ENCODE measurements around the gene UACA. TPM values are rescaled to one million over a fixed set of nuclear protein-coding genes. Genes with fewer than 3 reads are reported as not detected.
"Not testable (repeated sequence)": the region's sequence is repeated elsewhere in the genome, so short reads cannot be mapped to it uniquely, and the experiment has no call there.

Gene UACA
- total RNA-seq, 1 experiment from 2014 or later = 44.8 TPM

DNA sequence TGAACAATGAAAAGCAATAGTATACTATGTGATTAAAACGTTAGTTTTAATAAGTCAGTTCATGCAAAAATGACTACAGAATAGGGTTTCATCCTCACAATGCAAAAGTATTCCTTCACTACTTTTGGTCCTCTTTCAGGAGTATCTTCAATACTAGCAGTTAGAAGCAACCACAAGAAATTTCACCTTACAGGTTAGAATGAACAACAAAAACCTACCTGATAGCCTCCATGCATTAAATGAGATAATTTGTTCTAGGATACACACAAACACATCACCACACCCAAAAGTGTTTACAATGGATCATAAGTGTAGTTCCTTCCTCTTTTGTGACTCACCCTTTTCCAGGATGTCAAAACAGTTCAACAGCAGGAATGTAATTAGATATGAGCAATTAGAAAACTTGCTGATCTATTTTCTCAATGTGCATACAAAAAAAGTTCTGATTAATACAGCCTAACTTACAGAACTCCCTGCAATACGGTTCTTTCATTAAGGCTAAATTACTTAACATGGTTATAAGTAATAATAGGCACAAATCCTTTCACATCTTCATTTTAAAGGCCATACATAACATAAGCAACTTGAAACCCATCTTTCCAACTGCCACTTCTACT, 21.6 kb downstream of the UACA start:
- no peak for DNase-seq (ENCODE audit: low spot score)
- Mint-ChIP-seq H3K4me3 (no peak overlapping the region), H3K4me1 (peaks cover 21% of the 10 kb centered on the region), H3K27me3 (ENCODE audit: low read depth) (no peaks in the 10 kb centered on the region), H3K36me3 (no peaks in the 10 kb centered on the region), H3K9me3 (no peaks in the 10 kb centered on the region), H3K27ac (no peak overlapping the region)
- POLR2A ChIA-PET = no interaction called here
- CTCF ChIA-PET = no interaction called here
- no peak for TF ChIP-seq ELF4 (CRISPR knock-in tag; IDR thresholded peaks at IDR 0.05; ENCODE audit: low read depth)
- no peak for ATAC-seq

DNA sequence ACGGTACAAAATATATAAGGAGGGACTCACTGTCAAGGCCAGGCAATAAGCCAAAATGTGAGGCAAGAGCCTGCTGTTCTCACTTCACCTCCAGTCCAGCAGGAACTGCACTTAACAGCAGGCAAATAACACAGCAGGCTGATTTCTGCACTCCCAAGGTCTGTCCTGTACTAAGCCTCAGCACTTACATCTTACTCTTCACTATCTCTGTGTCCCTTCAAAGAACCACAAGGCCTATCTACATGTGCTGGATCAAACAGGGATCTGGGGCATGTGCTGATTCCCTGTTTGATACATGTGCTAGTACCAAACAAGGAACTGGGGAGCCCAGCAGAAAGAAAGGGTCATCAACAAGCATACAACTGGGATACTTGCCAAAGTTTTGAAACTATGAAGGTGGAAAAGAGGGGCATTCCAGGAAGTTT, 22.2 kb downstream of the UACA start:
- H3K27me3 Mint-ChIP-seq (ENCODE audit: low read depth) = no peaks in the 10 kb centered on the region
- no peak overlapping the region for H3K4me3 Mint-ChIP-seq
- no peak overlapping the region for H3K27ac Mint-ChIP-seq
- POLR2A ChIA-PET = no interaction called here
- no peak for TF ChIP-seq SMAD3 (CRISPR knock-in tag; IDR thresholded peaks at IDR 0.05; ENCODE audit: borderline replicate concordance)
- TF ChIP-seq CBFB (CRISPR knock-in tag; IDR thresholded peaks at IDR 0.05; ENCODE audit: low read depth) = no peak
- TF ChIP-seq NR2C2 (CRISPR knock-in tag; IDR thresholded peaks at IDR 0.05) = no peak
- TF ChIP-seq, protein P1, sequence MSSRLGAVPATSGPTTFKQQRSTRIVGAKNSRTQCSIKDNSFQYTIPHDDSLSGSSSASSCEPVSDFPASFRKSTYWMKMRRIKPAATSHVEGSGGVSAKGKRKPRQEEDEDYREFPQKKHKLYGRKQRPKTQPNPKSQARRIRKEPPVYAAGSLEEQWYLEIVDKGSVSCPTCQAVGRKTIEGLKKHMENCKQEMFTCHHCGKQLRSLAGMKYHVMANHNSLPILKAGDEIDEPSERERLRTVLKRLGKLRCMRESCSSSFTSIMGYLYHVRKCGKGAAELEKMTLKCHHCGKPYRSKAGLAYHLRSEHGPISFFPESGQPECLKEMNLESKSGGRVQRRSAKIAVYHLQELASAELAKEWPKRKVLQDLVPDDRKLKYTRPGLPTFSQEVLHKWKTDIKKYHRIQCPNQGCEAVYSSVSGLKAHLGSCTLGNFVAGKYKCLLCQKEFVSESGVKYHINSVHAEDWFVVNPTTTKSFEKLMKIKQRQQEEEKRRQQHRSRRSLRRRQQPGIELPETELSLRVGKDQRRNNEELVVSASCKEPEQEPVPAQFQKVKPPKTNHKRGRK (CRISPR knock-in tag; IDR thresholded peaks at IDR 0.05; ENCODE audit: borderline replicate concordance) = no peak
- TF ChIP-seq RELA (CRISPR knock-in tag; IDR thresholded peaks at IDR 0.05; ENCODE audit: borderline replicate concordance) = no peak
- TF ChIP-seq ETV6 (CRISPR knock-in tag; IDR thresholded peaks at IDR 0.05) = no peak
- no peak for TF ChIP-seq TP53 (CRISPR knock-in tag; IDR thresholded peaks at IDR 0.05)
- H3K4me1 Mint-ChIP-seq = peaks cover 21% of the 10 kb centered on the region
- no peaks in the 10 kb centered on the region for H3K9me3 Mint-ChIP-seq
- H3K36me3 Mint-ChIP-seq = no peaks in the 10 kb centered on the region
- DNase-seq (ENCODE audit: low spot score) (no peak), ATAC-seq (no peak)
- CTCF ChIA-PET = interaction anchor here (0.6 to 0.9 kb wide), 2 partner anchors 19 to 22 kb away, joined by 4 read pairs; partner anchors contain the start of gene UACA

DNA sequence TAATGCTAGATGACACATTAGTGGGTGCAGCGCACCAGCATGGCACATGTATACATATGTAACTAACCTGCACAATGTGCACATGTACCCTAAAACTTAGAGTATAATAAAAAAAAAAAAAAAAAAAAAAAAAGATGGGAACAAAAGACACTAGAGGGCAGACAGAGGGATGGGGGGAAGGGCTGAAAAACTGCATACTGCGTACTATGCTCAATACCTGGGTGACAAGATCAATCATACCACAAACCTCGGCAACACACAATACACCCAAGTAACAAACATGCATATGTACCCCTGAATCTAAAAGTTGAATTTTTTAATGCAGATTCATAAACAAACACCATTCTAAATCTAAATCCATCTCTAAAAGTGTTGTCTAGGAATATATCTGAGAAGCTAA, 28.3 kb downstream of the UACA start:
- H3K27me3 Mint-ChIP-seq (ENCODE audit: low read depth); ATAC-seq; H3K4me3 Mint-ChIP-seq; DNase-seq (ENCODE audit: low spot score); POLR2A ChIA-PET; H3K27ac Mint-ChIP-seq; H3K9me3 Mint-ChIP-seq; H3K36me3 Mint-ChIP-seq; H3K4me1 Mint-ChIP-seq: not testable (repeated sequence)
- CTCF ChIA-PET = interaction anchor here (1.3 kb wide), 1 partner anchor 12 kb away, joined by 10 read pairs; no protein-coding TSS in a partner anchor

DNA sequence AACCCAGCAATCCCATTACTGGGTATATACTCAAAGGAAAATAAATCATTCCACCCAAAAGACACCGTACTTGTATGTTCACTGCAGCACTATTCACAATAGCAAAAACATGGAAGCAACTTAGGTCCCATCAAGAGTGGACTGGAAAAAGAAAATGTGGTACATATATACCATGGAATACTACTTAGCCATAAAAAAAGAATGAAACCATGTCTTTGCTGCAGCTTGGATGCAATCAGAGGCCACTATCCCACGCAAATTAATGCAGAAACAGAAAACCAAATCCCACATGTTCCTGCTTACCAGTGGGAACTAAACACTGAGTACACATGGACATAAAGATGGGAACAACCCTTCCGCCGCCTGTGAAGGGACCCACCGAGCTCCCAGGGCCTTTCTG, 34.2 kb downstream of the UACA start:
- TF ChIP-seq CREB1 (CRISPR knock-in tag; IDR thresholded peaks at IDR 0.05) (no peak), ESRRA (CRISPR knock-in tag; IDR thresholded peaks at IDR 0.05; ENCODE audit: borderline replicate concordance) (no peak), ATF1 (CRISPR knock-in tag; IDR thresholded peaks at IDR 0.05) (no peak), HMGA2 (CRISPR knock-in tag; IDR thresholded peaks at IDR 0.05) (no peak), NFE2L1 (CRISPR knock-in tag; IDR thresholded peaks at IDR 0.05) (no peak), FOXP1 (CRISPR knock-in tag; IDR thresholded peaks at IDR 0.05; ENCODE audit: borderline replicate concordance) (no peak), ZNF232 (CRISPR knock-in tag; IDR thresholded peaks at IDR 0.05) (no peak), IRF2 (CRISPR knock-in tag; IDR thresholded peaks at IDR 0.05; ENCODE audit: borderline replicate concordance, low read depth) (no peak), TEAD1 (CRISPR knock-in tag; IDR thresholded peaks at IDR 0.05) (no peak), NFATC4 (CRISPR knock-in tag; IDR thresholded peaks at IDR 0.05) (no peak), NR2C2 (CRISPR knock-in tag; IDR thresholded peaks at IDR 0.05) (no peak)
- TF ChIP-seq, protein P2, sequence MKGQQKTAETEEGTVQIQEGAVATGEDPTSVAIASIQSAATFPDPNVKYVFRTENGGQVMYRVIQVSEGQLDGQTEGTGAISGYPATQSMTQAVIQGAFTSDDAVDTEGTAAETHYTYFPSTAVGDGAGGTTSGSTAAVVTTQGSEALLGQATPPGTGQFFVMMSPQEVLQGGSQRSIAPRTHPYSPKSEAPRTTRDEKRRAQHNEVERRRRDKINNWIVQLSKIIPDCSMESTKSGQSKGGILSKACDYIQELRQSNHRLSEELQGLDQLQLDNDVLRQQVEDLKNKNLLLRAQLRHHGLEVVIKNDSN (CRISPR knock-in tag; IDR thresholded peaks at IDR 0.05) = no peak
- TF ChIP-seq, protein P3, sequence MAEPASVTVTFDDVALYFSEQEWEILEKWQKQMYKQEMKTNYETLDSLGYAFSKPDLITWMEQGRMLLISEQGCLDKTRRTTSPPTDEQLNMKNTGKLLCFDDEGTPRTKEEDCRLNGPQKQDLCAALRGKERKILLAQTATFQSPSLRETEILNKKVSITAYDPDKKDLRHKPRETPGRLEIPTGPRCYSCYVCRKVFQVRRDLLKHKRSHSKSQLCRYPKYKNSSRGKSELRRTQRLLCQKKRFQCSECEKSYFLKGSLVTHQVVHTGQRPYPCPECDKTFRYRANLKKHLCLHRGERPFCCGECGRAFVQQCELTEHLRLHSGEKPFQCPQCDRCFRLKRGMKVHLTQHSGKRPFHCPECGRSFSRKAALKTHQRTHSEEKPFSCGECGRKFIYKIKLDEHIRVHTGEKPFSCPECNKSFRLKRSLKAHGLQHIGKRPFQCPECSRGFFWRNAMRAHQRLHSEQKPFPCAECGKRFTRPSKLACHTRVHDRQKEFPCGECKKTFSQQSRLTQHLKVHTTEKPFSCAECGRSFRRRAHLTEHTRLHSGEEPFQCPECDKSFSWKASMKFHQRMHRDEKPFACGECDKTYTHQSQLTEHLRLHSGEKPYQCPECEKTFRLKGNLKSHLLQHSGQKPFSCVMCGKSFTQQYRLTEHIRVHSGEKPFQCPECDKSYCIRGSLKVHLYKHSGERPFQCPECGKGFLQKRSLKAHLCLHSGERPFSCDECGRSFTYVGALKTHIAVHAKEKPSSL (CRISPR knock-in tag; conservative IDR thresholded peaks at IDR 0.05) = no peak
- TF ChIP-seq, protein P4, sequence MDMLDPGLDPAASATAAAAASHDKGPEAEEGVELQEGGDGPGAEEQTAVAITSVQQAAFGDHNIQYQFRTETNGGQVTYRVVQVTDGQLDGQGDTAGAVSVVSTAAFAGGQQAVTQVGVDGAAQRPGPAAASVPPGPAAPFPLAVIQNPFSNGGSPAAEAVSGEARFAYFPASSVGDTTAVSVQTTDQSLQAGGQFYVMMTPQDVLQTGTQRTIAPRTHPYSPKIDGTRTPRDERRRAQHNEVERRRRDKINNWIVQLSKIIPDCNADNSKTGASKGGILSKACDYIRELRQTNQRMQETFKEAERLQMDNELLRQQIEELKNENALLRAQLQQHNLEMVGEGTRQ (CRISPR knock-in tag; IDR thresholded peaks at IDR 0.05) = no peak
- TF ChIP-seq, protein P5, sequence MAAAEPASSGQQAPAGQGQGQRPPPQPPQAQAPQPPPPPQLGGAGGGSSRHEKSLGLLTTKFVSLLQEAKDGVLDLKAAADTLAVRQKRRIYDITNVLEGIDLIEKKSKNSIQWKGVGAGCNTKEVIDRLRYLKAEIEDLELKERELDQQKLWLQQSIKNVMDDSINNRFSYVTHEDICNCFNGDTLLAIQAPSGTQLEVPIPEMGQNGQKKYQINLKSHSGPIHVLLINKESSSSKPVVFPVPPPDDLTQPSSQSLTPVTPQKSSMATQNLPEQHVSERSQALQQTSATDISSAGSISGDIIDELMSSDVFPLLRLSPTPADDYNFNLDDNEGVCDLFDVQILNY (CRISPR knock-in tag; IDR thresholded peaks at IDR 0.05) = no peak
- Mint-ChIP-seq H3K27me3 (ENCODE audit: low read depth) (no peaks in the 10 kb centered on the region; the same call in 1 of the 2 replicates), H3K27ac (no peak overlapping the region), H3K4me1 (peaks cover 4% of the 10 kb centered on the region; the same call in 1 of the 2 replicates), H3K4me3 (no peak overlapping the region), H3K36me3 (no peaks in the 10 kb centered on the region), H3K9me3 (no peaks in the 10 kb centered on the region)
- ChIA-PET POLR2A (no interaction called here), CTCF (no interaction called here)
- DNase-seq (ENCODE audit: low spot score) = no peak
- ATAC-seq = no peak
